Endodermal cell (in vitro differentiated cells): ENCODE results near the gene ABCC1. TPM values are rescaled to one million over a fixed set of nuclear protein-coding genes. Genes with fewer than 3 reads are reported as not detected.

ENCODE experiments used
- DNase-seq: peaks from one replicate; pipeline ENCODE4 v3.0.0-alpha.2; 2017
- H3K27ac ChIP-seq: 2 replicates; pipeline ENCODE4 v1.5.1; 2013; ENCODE audit warnings: mild to moderate bottlenecking, low read depth, low read length, moderate library complexity
- H3K27me3 ChIP-seq: 2 replicates; pipeline ENCODE4 v1.6.1; 2013; ENCODE audit warnings: mild to moderate bottlenecking, low read length, moderate library complexity; ENCODE audit not compliant: insufficient read depth, control insufficient read depth, poor library complexity, severe bottlenecking
- H3K36me3 ChIP-seq: 2 replicates; pipeline ENCODE4 v1.7.0; 2013; ENCODE audit warnings: mild to moderate bottlenecking, low read length, moderate library complexity; ENCODE audit not compliant: control insufficient read depth, insufficient read depth
- H3K4me1 ChIP-seq: one replicate; pipeline ENCODE4 v1.7.0; 2013; ENCODE audit warnings: low read length; ENCODE audit not compliant: control insufficient read depth, insufficient read depth
- H3K4me3 ChIP-seq: 2 replicates; pipeline ENCODE4 v1.5.1; 2013; ENCODE audit warnings: mild to moderate bottlenecking, low read length, moderate library complexity
- H3K9ac ChIP-seq: 2 replicates; pipeline ENCODE4 v1.6.1; 2013; ENCODE audit warnings: mild to moderate bottlenecking, low read length, moderate library complexity; ENCODE audit not compliant: poor library complexity, severe bottlenecking; ENCODE audit errors: extremely low read depth
- H3K9me3 ChIP-seq: 2 replicates; pipeline ENCODE4 v1.6.1; 2013; ENCODE audit warnings: mild to moderate bottlenecking, low read length, moderate library complexity; ENCODE audit not compliant: control insufficient read depth
- H3K27ac Mint-ChIP-seq: 2 replicates; pipeline ENCODE4 v1.8.0; 2020; ENCODE audit warnings: mixed read lengths
- H3K27me3 Mint-ChIP-seq: 2 replicates; pipeline ENCODE4 v1.8.0; 2021; ENCODE audit warnings: mild to moderate bottlenecking, mixed read lengths; ENCODE audit not compliant: insufficient read depth
- H3K36me3 Mint-ChIP-seq: 2 replicates; pipeline ENCODE4 v1.8.0; 2020; ENCODE audit warnings: low read depth, mixed read lengths
- H3K4me1 Mint-ChIP-seq: 2 replicates; pipeline ENCODE4 v1.8.0; 2020; ENCODE audit warnings: mixed read lengths
- H3K4me3 Mint-ChIP-seq: 2 replicates; pipeline ENCODE4 v1.8.0; 2020; ENCODE audit warnings: mild to moderate bottlenecking, moderate library complexity, mixed read lengths
- H3K9me3 Mint-ChIP-seq: 2 replicates; pipeline ENCODE4 v1.8.0; 2020; ENCODE audit warnings: mild to moderate bottlenecking, mixed read lengths
- CTCF ChIP-seq: fragments of 200-600 bp; sonication (generic); conservative IDR thresholded peaks from 2 replicates; pipeline ENCODE4 v1.5.0; 2021; ENCODE audit warnings: antibody characterized with exemption, mild to moderate bottlenecking
- WGBS, 2 experiments: methylation state at CpG; one replicate each; pipeline versions ENCODE4 v1.1.5 to v1.1.7; 2013; ENCODE audit warnings: missing lambda C conversion rate in 2 of 2, mixed read lengths in 1 of 2; ENCODE audit not compliant: insufficient coverage in 1 of 2, insufficient read length in 1 of 2; 5-methylcytosine and 5-hydroxymethylcytosine counted together
- total RNA-seq, 2 donors: library from RNA; stranded (reverse); fragmentation: NEBNext Ultra II Directional in 1 of 2; extraction: Animal tissue kit (Norgen Biotek cat#: 25700) in 1 of 2; gene quantifications; 2 replicates in 1 of 2; 3 replicates in 1 of 2; pipeline ENCODE4 v1.2.1, GENCODE V29; 2021

The ABCC1 gene
- total RNA-seq, 2 donors from 2014 or later, result 47.1 to 51.2 TPM

DNA sequence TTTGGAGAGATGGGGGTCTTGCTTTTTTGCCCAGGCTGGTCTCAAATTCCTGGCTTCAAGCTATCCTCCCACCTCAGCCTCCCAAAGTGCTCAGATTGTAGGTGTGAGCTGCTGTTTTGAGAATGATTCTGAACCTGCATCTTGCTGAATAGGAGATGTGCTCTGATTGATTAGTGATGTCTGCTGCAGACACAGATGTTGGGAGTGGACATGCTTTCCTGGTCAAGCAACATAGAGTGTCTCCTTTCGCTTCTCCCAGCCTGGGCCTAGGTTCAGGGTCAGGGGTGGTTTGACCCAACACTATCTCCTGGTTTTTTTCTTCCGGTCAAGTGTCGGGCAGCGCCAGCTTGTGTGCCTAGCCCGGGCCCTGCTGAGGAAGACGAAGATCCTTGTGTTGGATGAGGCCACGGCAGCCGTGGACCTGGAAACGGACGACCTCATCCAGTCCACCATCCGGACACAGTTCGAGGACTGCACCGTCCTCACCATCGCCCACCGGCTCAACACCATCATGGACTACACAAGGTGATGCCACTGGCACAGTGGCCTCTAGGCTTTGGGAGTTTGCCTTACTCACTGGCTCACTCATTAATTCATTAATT is 188.7 kb downstream of the ABCC1 start:
- no peaks in the 10 kb centered on the region for H3K27me3 ChIP-seq
- H3K9ac ChIP-seq, result no peak overlapping the region

GRCh38 chr16:16139061-16139460 is 189.6 kb downstream of the ABCC1 start:
- no peak overlapping the region for H3K4me3 ChIP-seq
- Mint-ChIP-seq H3K9me3 (no peaks in the 10 kb centered on the region), H3K36me3 (peaks cover 60% of the 10 kb centered on the region), H3K4me1 (no peaks in the 10 kb centered on the region), H3K4me3 (no peak overlapping the region), H3K27me3 (no peaks in the 10 kb centered on the region), H3K27ac (no peak overlapping the region)
- peaks cover 65% of the 10 kb centered on the region for H3K36me3 ChIP-seq
- H3K9ac ChIP-seq, result no peak overlapping the region
- H3K9me3 ChIP-seq, result no peaks in the 10 kb centered on the region
- no peak overlapping the region for H3K27ac ChIP-seq
- H3K27me3 ChIP-seq, result no peaks in the 10 kb centered on the region
- no peak for TF ChIP-seq CTCF
- no peak for DNase-seq
- WGBS, 2 experiments, result 86 to 97% methylated on average over 9 to 10 of the region's 10 CpGs
- no peaks in the 10 kb centered on the region for H3K4me1 ChIP-seq

More for the DNA sequence above, 188.7 kb downstream of the ABCC1 start:
- Mint-ChIP-seq H3K27ac (no peak overlapping the region), H3K27me3 (no peaks in the 10 kb centered on the region), H3K4me3 (no peak overlapping the region), H3K4me1 (no peaks in the 10 kb centered on the region), H3K9me3 (no peaks in the 10 kb centered on the region), H3K36me3 (peaks cover 62% of the 10 kb centered on the region)
- H3K9me3 ChIP-seq, result no peaks in the 10 kb centered on the region
- no peak for TF ChIP-seq CTCF
- H3K27ac ChIP-seq, result no peak overlapping the region
- no peak for DNase-seq
- 93 to 97% methylated on average over 15 of the region's 15 CpGs for WGBS, 2 experiments
- no peaks in the 10 kb centered on the region for H3K4me1 ChIP-seq
- H3K4me3 ChIP-seq, result no peak overlapping the region
- peaks cover 62% of the 10 kb centered on the region for H3K36me3 ChIP-seq

DNA sequence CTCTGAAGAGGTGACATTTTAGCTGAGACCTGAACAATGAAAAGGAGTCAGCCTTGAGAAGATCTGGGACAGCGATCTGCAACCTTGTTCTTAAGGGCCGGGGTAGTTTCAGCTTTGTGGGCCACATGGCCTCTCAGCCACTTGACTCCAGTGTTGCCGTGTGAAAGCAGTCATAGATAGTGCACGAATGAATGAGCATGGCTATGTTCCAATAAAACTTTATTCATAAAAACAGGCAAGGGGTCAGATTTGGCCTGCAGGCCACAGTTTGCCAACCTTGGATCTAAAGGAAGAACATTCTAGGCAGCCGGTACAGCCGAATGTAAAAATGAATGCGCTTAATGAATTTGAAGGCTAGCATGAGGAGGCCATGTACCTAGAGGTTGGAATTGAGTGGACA is 190.4 kb downstream of the ABCC1 start:
- no peaks in the 10 kb centered on the region for H3K27me3 Mint-ChIP-seq
- H3K36me3 ChIP-seq, result peaks cover 63% of the 10 kb centered on the region
- no peak overlapping the region for H3K4me3 Mint-ChIP-seq
- H3K4me1 Mint-ChIP-seq, result no peaks in the 10 kb centered on the region
- H3K9me3 Mint-ChIP-seq, result no peaks in the 10 kb centered on the region
- H3K27ac Mint-ChIP-seq, result peak overlapping the region; percentile 44
- H3K9me3 ChIP-seq, result no peaks in the 10 kb centered on the region
- 96 to 97% methylated on average over 7 of the region's 7 CpGs for WGBS, 2 experiments
- H3K27me3 ChIP-seq, result no peaks in the 10 kb centered on the region
- no peak overlapping the region for H3K4me3 ChIP-seq
- peaks cover 59% of the 10 kb centered on the region for H3K36me3 Mint-ChIP-seq
- no peak for TF ChIP-seq CTCF
- DNase-seq, result no peak
- H3K4me1 ChIP-seq, result no peaks in the 10 kb centered on the region
- H3K9ac ChIP-seq, result no peak overlapping the region
- no peak overlapping the region for H3K27ac ChIP-seq
